Activated CD4-positive, alpha-beta T cell treated with anti-CD3 and anti-CD28 coated beads, Interleukin-2, amount 50 U/mL, for 24 hours (primary cell): ENCODE measurements around the gene EPS8L2.

Experiments
- DNase-seq, 2 donors: peaks; one replicate each; pipeline ENCODE4 v3.0.0-alpha.2; 2020; ENCODE audit warnings: low read depth in 1 of 2, low spot score in 1 of 2

The EPS8L2 gene

DNA sequence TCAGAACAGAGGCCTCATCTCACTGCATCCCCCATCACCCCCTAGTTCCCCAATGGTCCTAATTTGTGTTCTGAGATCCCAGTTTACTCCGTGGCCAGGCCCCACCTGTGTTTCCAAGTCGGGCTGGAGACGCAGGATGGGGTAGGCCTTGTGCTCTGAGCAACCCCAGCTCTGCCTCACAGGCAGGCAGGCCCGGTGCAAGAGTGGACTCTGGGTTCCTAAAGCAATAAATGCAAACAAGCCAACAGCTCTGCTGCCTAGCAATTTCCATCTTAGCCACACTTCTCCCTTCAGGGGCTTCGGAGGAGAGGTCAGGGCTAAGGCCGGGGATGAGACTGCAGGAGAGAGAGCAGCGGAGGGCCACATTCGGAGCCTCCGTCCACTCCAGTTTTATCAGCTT is 2.5 kb upstream of the EPS8L2 start:
- no peak for DNase-seq

DNA sequence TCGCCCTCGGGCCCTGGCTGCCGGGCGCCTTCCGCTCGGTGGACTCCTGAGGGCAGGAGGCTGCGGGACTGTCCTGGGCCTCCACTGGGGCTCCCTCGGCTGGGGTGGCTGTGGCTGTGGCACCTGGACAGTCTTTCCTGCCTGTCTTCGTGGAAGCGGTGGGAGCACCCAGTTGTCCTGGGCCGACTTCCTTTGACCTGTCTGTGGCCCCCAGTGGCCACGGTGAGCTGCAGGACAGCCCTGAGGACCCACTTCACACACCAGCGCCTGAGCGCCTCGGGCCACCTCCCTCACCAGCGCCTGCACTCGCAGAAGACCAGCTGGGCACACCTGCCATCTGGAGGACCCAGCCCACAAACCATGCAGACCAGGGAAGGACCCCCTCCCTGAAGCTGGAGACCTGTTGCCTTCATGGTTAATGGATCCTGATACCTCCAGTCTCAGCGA is 1.8 kb upstream of the EPS8L2 start:
- DNase-seq: no peak

GRCh38 chr11:704781-705645 is 1.0 kb upstream of the EPS8L2 start:
- no peak for DNase-seq

DNA sequence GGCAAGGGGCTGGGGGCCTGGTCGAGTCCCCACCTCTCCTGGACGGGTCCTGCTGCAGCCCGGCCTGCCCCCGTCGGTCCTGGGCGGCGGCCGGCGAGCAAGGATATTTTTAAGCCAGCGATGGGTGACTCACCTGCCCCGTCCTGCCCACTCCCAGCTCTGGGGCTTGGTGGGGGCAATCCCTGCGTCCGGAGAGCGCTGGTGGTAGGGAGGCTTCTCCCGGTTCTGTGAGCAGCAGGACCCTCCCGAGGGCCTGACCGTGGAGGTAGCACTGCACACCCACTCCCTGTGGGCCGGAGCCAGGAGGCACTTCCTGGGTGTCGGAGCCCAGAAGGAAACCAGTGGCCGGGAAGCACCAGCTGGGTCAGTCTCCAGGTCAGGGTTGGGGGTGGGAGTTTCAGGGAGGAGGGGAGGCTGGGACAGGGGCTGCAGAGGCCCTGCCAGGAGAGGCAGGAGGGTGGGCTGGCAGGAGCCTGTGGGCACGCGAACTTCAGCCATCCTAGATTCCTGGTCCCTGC is 467 bp downstream of the EPS8L2 start:
- DNase-seq: no peak

- no peak for DNase-seq
These were observed 1.2 kb downstream of the EPS8L2 start for GRCh38 chr11:706957-707816.

DNA sequence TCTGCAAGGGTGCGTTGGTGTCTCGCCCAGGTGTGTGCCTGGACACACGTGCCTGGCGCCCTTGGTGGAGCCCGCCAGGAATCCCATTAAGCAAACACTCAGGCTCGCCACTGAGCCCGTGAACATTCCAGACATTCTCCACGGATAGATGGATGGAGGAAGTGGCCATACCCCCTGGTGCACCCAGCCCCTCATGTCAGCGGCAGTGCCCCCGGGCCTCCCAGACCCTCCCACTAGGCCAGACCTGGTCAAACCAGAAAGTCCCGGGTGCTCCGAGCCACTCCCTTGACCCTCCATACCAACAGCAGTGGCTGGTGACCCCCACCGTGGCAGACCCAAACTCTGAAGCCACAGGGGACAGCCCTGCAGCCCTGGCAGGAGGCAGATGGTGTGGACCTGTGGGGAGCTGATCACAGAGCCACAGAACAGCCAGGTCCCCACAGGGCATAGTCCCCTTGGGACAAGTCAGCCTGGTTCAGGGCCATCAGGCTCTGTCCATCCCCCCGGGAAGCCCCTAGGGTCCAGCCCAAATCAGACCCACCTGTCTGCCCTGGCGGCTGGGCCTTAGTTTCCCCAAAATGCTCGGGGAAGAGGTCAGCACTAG is 1.9 kb downstream of the EPS8L2 start:
- DNase-seq: no peak

DNA sequence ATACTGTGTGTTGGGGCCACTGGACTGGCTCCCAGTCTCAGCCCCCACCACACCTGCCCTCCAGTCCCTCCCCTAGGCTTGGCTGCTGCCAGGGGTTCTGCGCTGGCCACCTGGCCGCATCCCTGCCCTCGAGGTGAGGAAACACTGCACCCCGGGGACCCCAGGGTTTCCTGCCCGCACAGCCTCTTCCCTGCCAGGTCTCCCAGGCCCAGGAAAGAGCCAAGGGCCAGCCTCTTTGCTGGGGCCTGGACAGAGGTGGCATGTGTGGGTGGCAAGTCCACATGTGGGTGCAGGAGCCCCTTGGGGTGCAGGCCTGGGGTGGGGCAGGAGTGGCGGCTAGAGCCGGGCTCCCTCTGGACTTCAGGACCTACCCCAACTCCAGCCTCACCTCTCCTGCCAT is 2.5 kb downstream of the EPS8L2 start:
- DNase-seq: no peak

DNA sequence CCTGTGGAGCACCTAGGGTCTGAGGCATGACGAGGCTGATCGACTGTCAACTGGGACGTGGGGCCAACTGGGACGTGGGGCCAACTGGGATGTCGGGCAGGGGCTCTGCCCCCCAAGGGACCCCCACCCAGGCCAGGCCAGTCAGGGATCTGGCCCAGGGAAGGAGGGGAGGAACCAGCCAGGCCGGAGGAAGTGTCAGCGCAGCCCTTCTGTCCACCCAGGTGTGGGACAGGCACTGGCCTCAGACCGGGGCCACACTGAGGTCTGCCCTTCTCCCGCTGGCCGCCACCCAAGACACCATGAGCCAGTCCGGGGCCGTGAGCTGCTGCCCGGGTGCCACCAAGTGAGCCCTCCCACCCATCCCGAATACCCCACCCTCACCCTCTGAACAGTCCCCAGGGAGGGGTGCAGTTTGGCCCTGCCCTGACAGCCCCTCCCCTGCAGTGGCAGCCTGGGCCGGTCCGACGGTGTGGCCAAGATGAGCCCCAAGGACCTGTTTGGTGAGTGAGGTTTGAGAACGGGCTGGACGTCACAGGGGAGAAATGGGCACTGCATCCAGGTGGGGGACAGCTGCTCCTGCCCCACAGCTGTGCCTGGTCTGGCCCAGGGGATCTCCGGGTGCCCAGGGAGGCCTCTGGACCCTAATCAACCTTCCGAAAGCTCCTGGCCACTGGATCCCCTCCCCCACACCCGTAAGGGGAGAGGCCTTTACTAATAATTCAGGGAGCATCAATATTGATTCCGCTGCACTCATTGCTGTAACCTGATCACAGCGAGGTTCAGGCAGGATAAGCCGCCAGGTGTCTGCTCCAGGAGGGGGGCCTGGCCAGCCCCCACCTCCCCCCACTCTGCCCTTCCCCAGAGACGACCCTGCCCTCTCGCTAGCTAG is 3.3 kb downstream of the EPS8L2 start:
- no peak for DNase-seq

GRCh38 chr11:714436-714835 is 8.4 kb downstream of the EPS8L2 start:
- DNase-seq: no peak

DNA sequence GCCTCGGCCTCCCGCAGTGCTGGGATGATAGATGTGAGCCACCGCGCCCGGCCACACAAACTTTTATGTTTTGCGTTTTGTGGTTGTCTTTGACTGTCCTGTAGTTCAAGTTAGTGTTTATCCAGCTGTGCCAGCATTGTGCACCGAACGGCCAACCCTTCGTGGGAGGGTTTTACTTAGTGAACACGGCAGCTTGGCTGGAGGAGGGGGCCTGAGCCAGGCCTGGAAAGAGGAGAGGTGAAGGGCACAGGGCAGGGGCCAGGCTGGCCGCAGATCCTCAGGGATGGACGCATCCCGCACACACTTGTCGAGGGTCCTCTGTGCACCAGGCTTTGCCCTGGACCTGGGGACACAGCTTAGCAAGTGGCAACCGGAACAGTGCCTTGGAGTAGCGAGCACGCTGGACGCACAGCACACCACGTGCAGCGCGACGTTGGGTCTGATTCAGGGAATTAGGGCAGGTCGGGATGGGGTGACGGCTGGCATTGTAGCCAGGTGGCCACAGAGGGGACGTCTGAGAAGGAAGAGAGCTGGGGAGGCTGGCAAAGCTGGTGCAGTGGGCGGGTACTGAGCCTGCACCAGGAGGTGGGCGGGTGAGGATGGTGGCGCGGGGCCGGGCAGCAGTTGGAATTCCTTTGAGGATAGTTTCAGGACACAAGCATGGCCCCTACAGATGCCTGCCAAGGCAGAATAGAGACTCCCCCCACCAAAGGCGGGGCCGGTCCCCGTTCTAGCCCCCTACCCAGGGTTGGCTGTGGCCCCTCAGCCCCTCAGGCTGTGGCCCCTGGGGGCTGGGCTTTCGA is 13.4 kb downstream of the EPS8L2 start:
- DNase-seq: no peak

GRCh38 chr11:720017-720641 is 14.1 kb downstream of the EPS8L2 start:
- DNase-seq: no peak

- peak in 1 of 2 donors; percentile 36 for DNase-seq
These were observed 14.7 kb downstream of the EPS8L2 start for GRCh38 chr11:720642-721246.

DNA sequence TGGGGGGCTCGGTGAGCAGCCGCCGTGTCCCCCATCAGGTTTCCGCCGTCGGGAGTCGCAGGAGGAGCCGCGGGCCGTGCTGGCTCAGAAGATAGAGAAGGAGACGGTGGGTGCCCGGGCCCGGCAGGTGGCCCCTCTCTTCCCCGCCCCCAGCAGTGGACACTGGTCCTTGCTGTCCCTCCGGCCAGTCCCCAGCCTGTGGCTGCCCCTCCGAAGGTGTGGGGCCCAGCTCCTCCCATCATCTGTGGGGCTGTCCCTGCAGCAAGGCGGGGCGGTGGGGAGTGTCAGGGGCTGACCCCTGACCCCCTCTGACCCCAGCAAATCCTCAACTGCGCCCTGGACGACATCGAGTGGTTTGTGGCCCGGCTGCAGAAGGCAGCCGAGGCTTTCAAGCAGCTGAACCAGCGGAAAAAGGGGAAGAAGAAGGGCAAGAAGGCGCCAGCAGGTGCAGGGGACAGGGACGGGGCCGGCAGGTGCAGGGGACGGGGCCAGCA is 15.3 kb downstream of the EPS8L2 start:
- no peak for DNase-seq

DNA sequence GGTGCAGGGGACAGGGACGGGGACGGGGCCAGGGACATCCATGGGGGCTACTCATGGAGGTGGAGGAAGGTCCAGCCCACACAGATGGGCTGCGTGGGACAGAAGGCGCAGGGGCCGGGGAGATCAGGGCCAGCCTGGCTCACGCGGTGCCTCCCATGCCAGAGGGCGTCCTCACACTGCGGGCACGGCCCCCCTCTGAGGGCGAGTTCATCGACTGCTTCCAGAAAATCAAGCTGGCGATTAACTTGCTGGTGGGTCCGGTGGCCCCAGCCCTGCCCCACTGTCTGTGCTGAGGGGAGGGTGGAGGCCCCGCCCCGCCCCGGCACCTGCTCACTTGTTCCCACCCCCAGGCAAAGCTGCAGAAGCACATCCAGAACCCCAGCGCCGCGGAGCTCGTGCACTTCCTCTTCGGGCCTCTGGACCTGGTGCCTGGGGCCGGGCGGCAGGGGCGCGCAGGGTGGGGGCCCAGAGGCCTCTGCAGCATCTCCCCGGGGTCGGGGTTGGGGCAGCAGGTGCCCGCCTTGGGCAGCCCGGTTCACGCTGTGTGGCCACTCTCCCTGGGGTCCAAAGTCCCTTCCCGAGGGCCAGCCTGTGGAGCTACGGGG is 15.8 kb downstream of the EPS8L2 start:
- DNase-seq: no peak

DNA sequence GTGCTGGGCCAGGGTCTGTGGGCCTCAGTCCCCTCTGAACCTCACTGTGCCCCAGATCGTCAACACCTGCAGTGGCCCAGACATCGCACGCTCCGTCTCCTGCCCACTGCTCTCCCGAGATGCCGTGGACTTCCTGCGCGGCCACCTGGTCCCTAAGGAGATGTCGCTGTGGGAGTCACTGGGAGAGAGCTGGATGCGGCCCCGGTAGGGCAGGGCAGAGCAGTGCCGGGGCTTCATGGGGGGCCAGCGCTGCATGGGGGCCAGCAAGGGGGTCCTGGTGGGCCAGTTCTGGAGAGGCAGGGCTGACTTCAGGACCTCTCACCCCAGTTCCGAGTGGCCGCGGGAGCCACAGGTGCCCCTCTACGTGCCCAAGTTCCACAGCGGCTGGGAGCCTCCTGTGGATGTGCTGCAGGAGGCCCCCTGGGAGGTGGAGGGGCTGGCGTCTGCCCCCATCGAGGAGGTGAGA is 16.3 kb downstream of the EPS8L2 start:
- no peak for DNase-seq

GRCh38 chr11:723120-723883 is 17.3 kb downstream of the EPS8L2 start:
- peak in 1 of 2 donors; percentile 40 for DNase-seq

DNA sequence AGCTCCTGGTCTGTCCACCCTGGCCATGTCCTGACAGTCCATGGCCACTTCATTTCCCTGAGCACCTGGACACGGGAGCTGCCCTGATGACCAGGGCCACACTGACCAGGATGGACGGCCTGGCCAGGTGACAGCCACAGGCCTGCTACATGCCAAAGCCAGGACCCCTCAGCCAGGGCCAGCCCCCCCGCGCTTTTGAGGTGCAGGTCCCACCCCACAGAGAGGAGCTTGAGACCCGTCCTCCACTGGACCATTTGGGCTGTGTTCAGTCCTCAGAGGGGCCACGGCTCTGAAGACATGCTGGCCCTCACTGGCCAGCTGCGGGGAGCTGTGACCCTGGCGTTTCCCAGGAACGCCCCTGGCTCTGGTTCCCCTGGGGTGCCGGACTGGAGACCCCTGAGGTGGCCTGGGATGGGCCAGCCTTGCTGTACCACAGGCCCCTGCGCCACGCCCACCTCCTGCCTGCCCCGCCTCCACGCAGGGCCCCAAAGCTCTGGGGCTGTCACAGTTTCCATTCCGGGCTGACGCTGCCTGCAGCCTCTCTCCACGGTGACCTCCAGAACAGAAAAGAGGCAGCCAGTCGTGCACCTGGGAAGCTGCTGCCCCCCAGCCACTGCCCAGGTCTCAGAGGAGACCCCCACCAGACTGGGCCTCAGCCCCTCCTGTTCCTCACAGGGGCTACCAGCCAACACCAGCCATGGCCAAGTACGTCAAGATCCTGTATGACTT is 18.2 kb downstream of the EPS8L2 start:
- no peak for DNase-seq
